Peyer's patch (tissue), 4 donors: ENCODE results near the gene TGM5. TPM values are rescaled to one million over a fixed set of nuclear protein-coding genes. Genes with fewer than 3 reads are reported as not detected.

Experiments
- DNase-seq, 3 donors: peaks; one replicate each; pipeline ENCODE4 v3.0.0-alpha.2; 2017 to 2019
- H3K27ac ChIP-seq, 4 donors: fragments of 200-600 bp; sonication (generic); one replicate each; pipeline ENCODE4 v1.5.1; 2016 to 2019
- H3K27me3 ChIP-seq, 2 donors: fragments of 200-600 bp; sonication (generic); one replicate each; pipeline ENCODE4 v1.5.1; 2019
- H3K36me3 ChIP-seq, 3 donors: fragments of 200-600 bp; sonication (generic); one replicate each; pipeline ENCODE4 v1.5.1; 2016 to 2019
- H3K4me1 ChIP-seq, 4 donors: fragments of 200-600 bp; sonication (generic); one replicate each; pipeline ENCODE4 v1.5.1; 2016 to 2019
- H3K4me3 ChIP-seq, 4 donors: fragments of 200-600 bp; sonication (generic); 1 replicate in 3 of 4; 2 replicates in 1 of 4; pipeline ENCODE4 v1.5.1; 2016 to 2019; ENCODE audit warnings: mild to moderate bottlenecking in 1 of 4
- H3K9me3 ChIP-seq, 4 donors: fragments of 200-600 bp; sonication (generic); one replicate each; pipeline ENCODE4 v1.5.1; 2016 to 2019; ENCODE audit warnings: mild to moderate bottlenecking in 1 of 4
- POLR2A ChIP-seq, 2 donors: fragments of 450-650 bp; IDR thresholded peaks; one replicate each; pipeline ENCODE4 v1.5.1; 2017; ENCODE audit warnings: antibody characterized with exemption in 2 of 2, mild to moderate bottlenecking in 2 of 2, moderate library complexity in 2 of 2
- total RNA-seq, 4 donors: library from RNA; depleted of rRNA; stranded (reverse); fragments of >200 nt; gene quantifications; one replicate each; pipeline ENCODE4 v1.1.0, GENCODE V29; 2016
- TF ChIP-seq, protein P1 (sequence below), 6 experiments: fragments of 450-650 bp in 4 of 6; fragments of 200-600 bp in 2 of 6; sonication (generic) in 1 of 6; IDR thresholded peaks; one replicate each; pipeline ENCODE4 v1.5.1; 2017 to 2019; ENCODE audit warnings: antibody characterized with exemption in 6 of 6, mild to moderate bottlenecking in 3 of 6, moderate library complexity in 1 of 6

Gene TGM5
- total RNA-seq, 4 donors from 2014 or later: not detected

DNA sequence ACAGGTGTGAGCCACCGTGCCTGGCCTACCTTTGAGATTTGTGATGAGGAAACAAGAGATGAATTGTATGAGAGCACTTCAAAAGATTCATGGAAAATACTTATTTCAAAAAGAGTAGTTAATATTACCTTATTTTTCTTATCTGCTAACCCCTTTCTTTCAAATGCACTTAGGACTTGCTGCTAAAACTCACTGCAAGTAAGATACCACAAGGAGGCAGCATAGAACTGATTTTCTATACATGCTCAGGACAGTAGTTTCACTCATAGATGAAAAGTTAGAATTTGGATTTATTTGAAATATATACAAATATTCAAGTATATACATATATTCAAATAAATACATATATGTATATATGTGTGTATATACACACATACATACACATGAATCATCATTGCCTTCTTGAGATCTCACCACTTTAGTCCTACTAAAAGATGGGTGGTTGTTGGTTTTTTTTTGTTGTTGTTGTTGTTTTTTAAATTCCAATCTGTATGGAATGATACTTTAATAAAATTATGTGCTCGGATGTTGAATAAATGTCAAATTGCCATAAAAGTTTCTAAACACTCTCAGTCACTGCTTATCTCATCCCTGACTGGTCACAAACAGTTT, 79.1 kb downstream of the TGM5 start:
- no peak for DNase-seq
- Histone ChIP-seq H3K27ac (no peak overlapping the region), H3K4me1 (peaks cover 0 to 12% (median 3%) of the 10 kb centered on the region in 4 donors), H3K4me3 (no peak overlapping the region), H3K36me3 (peaks cover 0 to 45% (median 0%) of the 10 kb centered on the region in 3 donors), H3K27me3 (no peaks in the 10 kb centered on the region), H3K9me3 (no peaks in the 10 kb centered on the region)
- TF ChIP-seq, protein P1, sequence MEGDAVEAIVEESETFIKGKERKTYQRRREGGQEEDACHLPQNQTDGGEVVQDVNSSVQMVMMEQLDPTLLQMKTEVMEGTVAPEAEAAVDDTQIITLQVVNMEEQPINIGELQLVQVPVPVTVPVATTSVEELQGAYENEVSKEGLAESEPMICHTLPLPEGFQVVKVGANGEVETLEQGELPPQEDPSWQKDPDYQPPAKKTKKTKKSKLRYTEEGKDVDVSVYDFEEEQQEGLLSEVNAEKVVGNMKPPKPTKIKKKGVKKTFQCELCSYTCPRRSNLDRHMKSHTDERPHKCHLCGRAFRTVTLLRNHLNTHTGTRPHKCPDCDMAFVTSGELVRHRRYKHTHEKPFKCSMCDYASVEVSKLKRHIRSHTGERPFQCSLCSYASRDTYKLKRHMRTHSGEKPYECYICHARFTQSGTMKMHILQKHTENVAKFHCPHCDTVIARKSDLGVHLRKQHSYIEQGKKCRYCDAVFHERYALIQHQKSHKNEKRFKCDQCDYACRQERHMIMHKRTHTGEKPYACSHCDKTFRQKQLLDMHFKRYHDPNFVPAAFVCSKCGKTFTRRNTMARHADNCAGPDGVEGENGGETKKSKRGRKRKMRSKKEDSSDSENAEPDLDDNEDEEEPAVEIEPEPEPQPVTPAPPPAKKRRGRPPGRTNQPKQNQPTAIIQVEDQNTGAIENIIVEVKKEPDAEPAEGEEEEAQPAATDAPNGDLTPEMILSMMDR (IDR thresholded peaks at IDR 0.05): peak in 5 of 6 experiments; percentile 57 to 63 (median 61)
- no peak for TF ChIP-seq POLR2A (IDR thresholded peaks at IDR 0.05)

DNA sequence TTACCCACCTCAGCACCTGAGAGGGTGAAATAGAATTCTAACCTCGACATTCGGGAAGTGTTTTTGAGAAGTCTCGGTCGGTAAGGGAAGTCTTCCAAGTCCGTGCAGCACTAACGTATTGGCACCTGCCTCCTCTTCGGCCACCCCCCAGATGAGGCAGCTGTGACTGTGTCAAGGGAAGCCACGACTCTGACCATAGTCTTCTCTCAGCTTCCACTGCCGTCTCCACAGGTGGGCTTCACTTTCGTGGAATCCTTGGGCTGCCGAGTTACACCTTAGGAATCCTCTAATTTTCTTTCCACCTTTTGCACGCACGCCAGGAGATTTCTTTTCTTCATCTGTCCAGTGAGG, 80.8 kb downstream of the TGM5 start:
- TF ChIP-seq, protein P1 (IDR thresholded peaks at IDR 0.05): no peak
- TF ChIP-seq POLR2A (IDR thresholded peaks at IDR 0.05): no peak
- peak overlapping the region; percentile 90 to 99 (median 97) for H3K27ac ChIP-seq
- H3K4me3 ChIP-seq: peak overlapping the region; percentile 71 to 95 (median 84)
- H3K36me3 ChIP-seq: peaks cover 0 to 39% (median 0%) of the 10 kb centered on the region in 3 donors
- H3K27me3 ChIP-seq: no peaks in the 10 kb centered on the region
- H3K4me1 ChIP-seq: peaks cover 0 to 12% (median 3%) of the 10 kb centered on the region in 4 donors
- no peaks in the 10 kb centered on the region for H3K9me3 ChIP-seq
- peak in 1 of 3 donors; percentile 55 for DNase-seq

DNA sequence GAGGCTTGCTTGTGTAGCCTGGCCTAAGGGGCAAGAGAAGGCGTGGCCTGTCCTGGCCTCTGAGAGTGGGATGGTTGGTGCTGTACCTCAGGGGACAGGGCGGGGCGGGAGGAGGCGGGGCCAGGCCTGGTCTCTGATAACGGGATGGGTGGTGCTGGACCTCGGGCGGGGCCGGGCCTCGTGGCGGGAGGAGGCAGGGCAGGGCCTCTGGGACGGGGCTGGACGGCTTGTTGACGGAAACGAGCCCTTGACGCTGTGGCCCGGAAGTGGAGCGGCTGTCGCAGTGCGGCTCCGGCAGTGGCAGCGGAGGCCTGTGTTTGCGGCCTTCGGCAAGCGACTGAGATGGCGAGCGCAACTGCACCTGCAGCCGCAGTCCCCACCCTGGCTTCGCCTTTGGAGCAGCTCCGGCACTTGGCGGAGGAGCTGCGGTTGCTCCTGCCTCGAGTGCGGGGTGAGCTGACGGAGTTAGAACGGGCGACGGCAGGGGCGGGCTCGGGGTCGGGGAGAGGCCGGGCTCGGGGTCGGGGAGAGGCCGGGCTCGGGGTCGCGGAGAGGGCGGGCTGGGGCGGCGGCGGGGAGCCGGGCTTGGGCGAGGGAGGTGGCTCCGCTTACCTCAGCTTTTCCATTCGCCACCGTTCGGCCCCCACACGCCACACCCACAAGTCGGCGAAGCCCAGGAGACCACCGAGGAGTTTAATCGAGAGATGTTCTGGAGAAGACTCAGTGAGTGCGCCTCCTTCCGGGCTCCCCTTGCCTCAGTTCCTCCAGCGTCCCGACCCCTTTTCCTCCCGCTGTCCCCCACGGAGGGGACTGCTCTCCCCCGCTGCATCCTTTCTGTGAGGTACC, 81.3 kb downstream of the TGM5 start, which contains the start of gene CCNDBP1:
TSS of gene CCNDBP1 (plus strand) at position 247 of the 846 bp plus-strand sequence. CDS start at position 343, 96 bp downstream.
- Histone ChIP-seq H3K27me3 (no peaks in the 10 kb centered on the region), H3K27ac (peak within 1 kb of the TSS; percentile 90 to 99 (median 97)), H3K36me3 (peaks cover 0 to 39% (median 0%) of the 10 kb centered on the region in 3 donors), H3K9me3 (no peaks in the 10 kb centered on the region), H3K4me1 (peaks cover 0 to 12% (median 3%) of the 10 kb centered on the region in 4 donors), H3K4me3 (peak within 1 kb of the TSS; percentile 71 to 95 (median 84))
- TF ChIP-seq, protein P1 (IDR thresholded peaks at IDR 0.05): peak in 5 of 6 experiments; percentile 29 to 44 (median 36)
- peak; percentile 82 to 87 for TF ChIP-seq POLR2A (IDR thresholded peaks at IDR 0.05)
- peak; percentile 98 to 99 (median 99) for DNase-seq

DNA sequence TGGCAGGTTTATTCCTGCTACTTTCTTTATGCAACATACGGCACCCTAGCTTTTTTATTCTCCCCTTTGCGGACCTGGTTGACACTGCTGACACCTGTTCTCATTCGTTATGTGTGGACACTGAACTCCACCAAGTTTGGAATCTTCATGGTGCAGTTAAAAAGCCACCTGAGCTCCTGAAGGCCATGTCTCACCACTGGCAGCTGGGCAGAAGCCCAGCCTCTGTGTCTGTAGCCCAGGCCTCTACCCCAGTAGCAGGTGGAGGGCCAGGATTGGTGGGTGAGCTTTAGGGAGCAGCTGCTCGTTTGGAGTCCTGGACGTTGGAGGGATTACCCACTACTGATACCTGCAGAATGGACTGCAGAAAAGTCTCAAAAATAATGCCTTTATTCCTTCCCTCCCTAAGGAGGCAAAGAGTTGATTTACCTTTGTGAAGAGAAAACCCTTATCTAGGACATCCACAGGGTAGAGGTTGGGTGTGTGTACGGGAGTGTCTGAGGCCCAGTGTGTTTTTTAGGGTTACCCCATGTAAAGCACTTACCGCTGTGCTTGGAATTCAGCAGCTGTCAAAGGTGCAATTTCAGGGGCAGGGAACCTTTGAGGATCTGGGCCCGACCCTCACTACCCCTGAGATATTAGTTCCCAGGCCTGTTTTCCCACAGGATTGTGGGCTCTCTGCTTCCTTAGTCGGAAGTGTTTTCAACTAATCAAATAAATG, 82.2 kb downstream of the TGM5 start:
- DNase-seq: no peak
- peak overlapping the region in 2 of 4 donors; percentile 71 to 84 for H3K4me3 ChIP-seq
- peaks cover 0 to 12% (median 3%) of the 10 kb centered on the region in 4 donors for H3K4me1 ChIP-seq

More for the DNA sequence above, 82.2 kb downstream of the TGM5 start:
- Histone ChIP-seq H3K27ac (peak overlapping the region; percentile 90 to 99 (median 97)), H3K27me3 (no peaks in the 10 kb centered on the region), H3K36me3 (peaks cover 0 to 39% (median 0%) of the 10 kb centered on the region in 3 donors), H3K9me3 (no peaks in the 10 kb centered on the region)
- TF ChIP-seq, protein P1 (IDR thresholded peaks at IDR 0.05): no peak
- TF ChIP-seq POLR2A (IDR thresholded peaks at IDR 0.05): no peak
